T-helper 2 cell treated with Interferon-gamma antibody and Interleukin-4, amounts not matched to agents 5 μg/mL and 100 μg/mL, for 36 hours (primary cell): ENCODE measurements around the gene FNDC3B.

ENCODE experiments used
- DNase-seq: peaks from one replicate; pipeline ENCODE4 v3.0.0; 2021; ENCODE audit warnings: low spot score
- H3K27ac Mint-ChIP-seq: one replicate; pipeline ENCODE4 v1.8.0; 2021; ENCODE audit warnings: mild to moderate bottlenecking, mixed read lengths
- H3K27me3 Mint-ChIP-seq: one replicate; pipeline ENCODE4 v1.8.0; 2021; ENCODE audit warnings: low read depth, mixed read lengths
- H3K36me3 Mint-ChIP-seq: one replicate; pipeline ENCODE4 v1.8.0; 2021; ENCODE audit warnings: low read depth, mixed read lengths
- H3K4me1 Mint-ChIP-seq: one replicate; pipeline ENCODE4 v1.8.0; 2021; ENCODE audit warnings: low read depth, mixed read lengths
- H3K4me3 Mint-ChIP-seq: one replicate; pipeline ENCODE4 v1.8.0; 2022; ENCODE audit warnings: mild to moderate bottlenecking, moderate library complexity, mixed read lengths
- H3K9me3 Mint-ChIP-seq: one replicate; pipeline ENCODE4 v1.8.0; 2021; ENCODE audit warnings: mixed read lengths

The FNDC3B gene

DNA sequence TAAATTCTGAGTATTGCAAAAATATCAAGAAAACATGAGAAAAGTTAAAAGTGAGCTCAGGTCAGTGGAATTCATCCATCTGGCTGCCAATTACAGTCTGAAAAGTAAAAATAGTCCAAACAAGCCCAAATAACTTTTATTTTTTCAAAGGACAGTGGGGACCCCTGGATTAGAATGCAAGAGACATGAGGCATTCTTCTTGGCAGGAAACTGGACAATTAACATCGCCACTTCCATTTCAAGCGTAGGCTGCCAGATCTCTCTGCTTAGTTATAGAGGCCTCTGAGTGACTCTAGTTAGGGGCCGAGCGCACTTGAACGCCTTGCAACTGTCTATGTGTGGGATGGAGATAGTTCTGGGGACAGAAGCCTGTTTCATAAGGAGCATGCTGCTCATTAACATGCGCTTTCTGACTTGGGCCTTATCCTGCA is 219.7 kb downstream of the FNDC3B start:
- Mint-ChIP-seq H3K9me3 (no peaks in the 10 kb centered on the region), H3K4me1 (peaks cover 21% of the 10 kb centered on the region), H3K36me3 (peaks cover 6% of the 10 kb centered on the region), H3K27me3 (no peaks in the 10 kb centered on the region), H3K27ac (no peak overlapping the region), H3K4me3 (no peak overlapping the region)
- DNase-seq: no peak

DNA sequence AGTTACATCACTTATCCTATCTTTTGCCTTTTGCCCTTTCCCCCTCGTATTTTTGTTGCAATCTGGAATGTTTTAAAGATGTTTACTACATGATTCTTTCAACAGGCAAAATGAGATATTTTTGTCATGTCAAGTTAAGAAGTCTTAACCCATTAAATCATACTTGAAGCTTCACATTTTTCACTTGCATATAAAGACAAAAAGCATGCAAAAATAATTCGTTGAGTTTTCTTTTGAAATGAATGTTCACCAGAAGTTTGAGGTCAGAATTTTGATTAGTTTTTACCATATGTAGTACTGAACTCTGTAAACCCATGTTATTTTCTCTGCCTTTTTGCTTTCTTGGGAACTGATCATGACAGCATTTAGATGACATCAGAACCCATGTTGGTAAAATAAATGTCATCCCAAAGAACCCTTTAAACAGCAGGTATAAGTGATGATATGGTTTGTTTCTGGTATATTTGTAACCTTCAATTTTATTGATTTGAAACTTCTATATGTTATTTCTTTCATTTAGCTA is 220.4 kb downstream of the FNDC3B start:
- Mint-ChIP-seq H3K4me1 (peaks cover 21% of the 10 kb centered on the region), H3K36me3 (peaks cover 6% of the 10 kb centered on the region), H3K27ac (no peak overlapping the region), H3K9me3 (no peaks in the 10 kb centered on the region), H3K4me3 (no peak overlapping the region), H3K27me3 (no peaks in the 10 kb centered on the region)
- DNase-seq: no peak

DNA sequence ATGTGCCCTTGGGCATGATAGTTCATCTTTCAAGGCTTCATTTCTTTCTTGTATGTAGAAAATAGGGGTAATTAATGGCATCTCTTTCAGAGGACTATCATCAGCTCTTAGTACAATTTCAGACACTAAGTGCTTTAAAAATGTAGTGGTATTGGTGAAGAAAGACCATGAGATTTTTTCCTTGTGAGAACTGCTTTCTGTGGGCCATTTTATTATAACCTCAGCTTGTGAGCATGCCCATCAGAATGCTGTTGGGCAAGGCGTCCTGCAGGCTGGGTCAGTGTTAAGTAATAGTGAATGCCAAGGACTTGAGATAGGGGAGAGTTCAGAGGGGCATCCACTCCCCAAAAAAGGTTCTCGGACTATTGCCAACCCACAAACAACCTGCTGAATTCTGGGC is 221.0 kb downstream of the FNDC3B start:
- no peaks in the 10 kb centered on the region for H3K27me3 Mint-ChIP-seq
- H3K4me1 Mint-ChIP-seq: peaks cover 21% of the 10 kb centered on the region
- no peak overlapping the region for H3K27ac Mint-ChIP-seq
- no peak for DNase-seq
- H3K9me3 Mint-ChIP-seq: no peaks in the 10 kb centered on the region
- H3K4me3 Mint-ChIP-seq: no peak overlapping the region
- peaks cover 8% of the 10 kb centered on the region for H3K36me3 Mint-ChIP-seq

DNA sequence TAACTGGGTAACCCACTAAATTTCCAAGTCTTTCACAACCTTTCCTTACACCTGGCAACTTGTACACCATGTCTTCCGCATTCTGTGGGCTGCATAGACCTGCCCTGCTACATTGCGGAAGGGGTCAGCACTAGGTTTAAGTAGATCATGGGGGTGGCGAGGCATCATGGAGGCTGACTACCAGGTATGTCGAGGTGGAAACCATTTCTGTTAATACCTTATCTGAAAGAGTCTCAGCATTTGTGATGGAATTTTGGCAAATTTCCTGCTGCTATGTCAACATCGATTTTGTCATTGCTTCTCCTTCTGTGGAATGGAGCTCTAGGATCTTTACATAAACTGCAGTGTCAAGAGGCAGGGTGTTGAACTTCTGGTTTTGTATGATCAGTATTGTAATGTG is 221.7 kb downstream of the FNDC3B start:
- Mint-ChIP-seq H3K9me3 (no peaks in the 10 kb centered on the region), H3K27me3 (no peaks in the 10 kb centered on the region), H3K4me3 (no peak overlapping the region), H3K4me1 (peaks cover 21% of the 10 kb centered on the region), H3K36me3 (peaks cover 8% of the 10 kb centered on the region), H3K27ac (no peak overlapping the region)
- no peak for DNase-seq

DNA sequence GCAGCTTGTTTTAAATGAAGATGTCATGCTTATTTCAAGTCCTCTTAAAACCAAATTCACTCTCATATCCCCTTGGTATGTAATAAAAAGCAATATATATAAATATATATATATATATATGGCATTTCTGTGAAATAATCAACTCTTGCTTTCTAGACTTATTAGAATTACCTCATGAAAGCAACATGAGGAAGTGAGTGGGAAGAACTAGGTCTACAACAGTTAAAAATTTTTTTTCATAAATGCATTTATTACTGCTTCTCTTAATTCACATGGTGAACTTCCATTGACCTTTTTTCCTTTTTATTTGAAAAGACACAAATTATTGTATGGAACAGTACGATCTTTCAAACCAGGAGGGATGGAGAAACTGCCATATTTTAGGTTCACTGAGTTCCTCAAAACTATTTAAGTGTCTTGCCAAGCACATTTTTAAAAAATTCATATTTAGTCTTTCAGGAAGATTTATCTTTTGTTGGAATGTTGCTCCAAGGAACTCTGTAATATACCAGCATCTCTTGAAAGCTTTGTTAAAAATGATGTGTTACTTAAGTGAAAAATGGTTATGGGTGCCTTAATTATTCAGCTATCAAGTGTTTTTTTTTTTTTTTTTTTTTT is 223.7 kb downstream of the FNDC3B start:
- Mint-ChIP-seq H3K27me3 (no peaks in the 10 kb centered on the region), H3K4me3 (no peak overlapping the region), H3K27ac (no peak overlapping the region), H3K9me3 (no peaks in the 10 kb centered on the region), H3K4me1 (peaks cover 20% of the 10 kb centered on the region), H3K36me3 (peaks cover 11% of the 10 kb centered on the region)
- DNase-seq: no peak

DNA sequence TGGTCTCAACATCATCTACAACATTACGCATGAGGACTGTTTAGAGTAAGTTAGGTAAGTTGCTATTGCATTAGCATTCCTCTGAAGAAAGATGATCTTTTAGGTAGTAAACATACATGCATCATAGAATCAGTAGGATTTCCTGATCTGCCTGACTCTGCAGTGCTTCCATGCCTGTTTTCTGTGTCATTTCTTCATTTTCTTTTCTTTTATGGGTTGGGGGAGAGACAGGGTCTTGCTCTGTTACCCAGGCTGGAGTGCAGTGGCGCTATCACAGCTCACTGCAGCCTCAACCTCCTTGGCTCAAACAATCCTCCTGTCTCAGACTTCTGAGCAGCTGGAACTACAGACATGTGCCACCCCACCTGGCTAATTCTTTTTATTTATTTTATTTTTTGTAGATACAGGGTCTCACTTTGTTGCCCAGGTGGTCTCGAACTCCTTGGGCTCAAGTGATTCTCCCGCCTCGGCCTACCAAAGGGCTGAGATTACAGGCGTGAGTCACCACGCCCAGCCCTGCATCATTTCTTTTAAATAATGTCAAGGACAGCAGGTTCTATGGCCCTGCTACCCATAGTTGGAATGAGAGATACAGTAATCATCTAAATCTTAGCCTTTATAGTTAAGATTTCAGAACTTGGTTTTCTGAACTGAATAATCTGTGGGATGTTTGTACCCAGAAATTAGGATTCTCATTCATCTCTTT is 224.6 kb downstream of the FNDC3B start:
- peaks cover 11% of the 10 kb centered on the region for H3K36me3 Mint-ChIP-seq
- H3K4me3 Mint-ChIP-seq: no peak overlapping the region
- H3K4me1 Mint-ChIP-seq: peaks cover 17% of the 10 kb centered on the region
- DNase-seq: no peak
- H3K27me3 Mint-ChIP-seq: no peaks in the 10 kb centered on the region
- no peak overlapping the region for H3K27ac Mint-ChIP-seq
- no peaks in the 10 kb centered on the region for H3K9me3 Mint-ChIP-seq

DNA sequence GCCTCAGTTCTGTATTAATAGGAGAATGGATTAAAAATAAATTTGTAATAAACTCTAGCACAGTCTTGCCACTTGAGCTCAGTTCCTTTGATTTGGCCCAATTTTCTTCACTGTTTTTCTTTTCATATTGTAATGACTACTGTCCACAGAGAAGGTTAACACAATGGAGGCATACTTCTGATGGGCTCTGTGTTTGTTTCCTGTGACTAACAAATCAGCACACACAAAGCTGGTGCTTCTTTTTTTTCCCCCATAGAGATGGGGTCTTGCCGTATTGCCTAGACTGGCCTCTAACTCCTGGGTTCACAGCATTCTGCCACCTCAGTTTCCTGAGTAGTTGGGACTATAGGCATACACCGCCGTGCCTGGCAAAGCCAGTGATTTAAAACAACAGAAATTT is 226.7 kb downstream of the FNDC3B start:
- H3K27ac Mint-ChIP-seq: no peak overlapping the region
- peaks cover 13% of the 10 kb centered on the region for H3K36me3 Mint-ChIP-seq
- no peaks in the 10 kb centered on the region for H3K27me3 Mint-ChIP-seq
- H3K9me3 Mint-ChIP-seq: no peaks in the 10 kb centered on the region
- H3K4me1 Mint-ChIP-seq: no peaks in the 10 kb centered on the region
- no peak overlapping the region for H3K4me3 Mint-ChIP-seq
- DNase-seq: no peak

DNA sequence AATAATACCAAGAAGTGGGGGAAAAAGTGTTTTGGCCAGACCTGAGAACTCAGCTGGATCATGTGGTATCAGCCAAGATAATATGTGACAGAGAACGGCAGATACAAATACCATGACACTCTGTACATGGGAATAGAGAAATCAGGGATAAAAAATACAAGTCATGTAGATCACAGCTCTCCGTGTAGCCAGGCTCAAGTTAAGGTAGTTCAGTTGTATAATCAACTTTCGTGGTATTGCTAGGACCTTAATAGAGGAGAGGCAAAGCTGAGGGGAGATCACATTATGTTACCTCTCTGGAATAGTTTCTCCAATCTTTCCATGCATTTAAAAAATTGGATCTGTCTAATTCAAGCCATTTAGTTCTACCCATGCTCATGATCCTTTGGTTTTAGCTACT is 229.0 kb downstream of the FNDC3B start:
- DNase-seq: no peak
- H3K27ac Mint-ChIP-seq: no peak overlapping the region
- no peaks in the 10 kb centered on the region for H3K27me3 Mint-ChIP-seq
- H3K9me3 Mint-ChIP-seq: no peaks in the 10 kb centered on the region
- H3K4me3 Mint-ChIP-seq: no peak overlapping the region
- no peaks in the 10 kb centered on the region for H3K4me1 Mint-ChIP-seq
- peaks cover 9% of the 10 kb centered on the region for H3K36me3 Mint-ChIP-seq

DNA sequence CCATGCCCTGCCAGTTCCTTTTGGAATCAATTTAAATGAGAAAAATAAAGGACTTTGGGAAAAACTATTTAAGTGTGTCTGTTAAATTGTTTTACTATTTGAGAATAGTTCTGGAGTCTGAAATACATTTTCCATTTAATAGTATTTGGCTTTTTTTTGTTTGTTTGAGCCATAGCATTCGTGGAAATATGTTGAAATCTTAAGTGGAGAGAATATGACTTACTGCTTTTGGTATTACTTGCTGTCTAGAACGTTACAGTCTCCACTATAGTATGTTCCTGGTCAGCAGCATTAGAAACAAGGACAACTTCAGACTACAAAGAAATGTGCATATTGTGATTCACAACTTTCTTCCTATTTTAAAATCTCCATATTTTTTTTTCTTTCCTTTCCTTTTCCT is 229.5 kb downstream of the FNDC3B start:
- peaks cover 9% of the 10 kb centered on the region for H3K36me3 Mint-ChIP-seq
- no peaks in the 10 kb centered on the region for H3K27me3 Mint-ChIP-seq
- H3K9me3 Mint-ChIP-seq: no peaks in the 10 kb centered on the region

DNA sequence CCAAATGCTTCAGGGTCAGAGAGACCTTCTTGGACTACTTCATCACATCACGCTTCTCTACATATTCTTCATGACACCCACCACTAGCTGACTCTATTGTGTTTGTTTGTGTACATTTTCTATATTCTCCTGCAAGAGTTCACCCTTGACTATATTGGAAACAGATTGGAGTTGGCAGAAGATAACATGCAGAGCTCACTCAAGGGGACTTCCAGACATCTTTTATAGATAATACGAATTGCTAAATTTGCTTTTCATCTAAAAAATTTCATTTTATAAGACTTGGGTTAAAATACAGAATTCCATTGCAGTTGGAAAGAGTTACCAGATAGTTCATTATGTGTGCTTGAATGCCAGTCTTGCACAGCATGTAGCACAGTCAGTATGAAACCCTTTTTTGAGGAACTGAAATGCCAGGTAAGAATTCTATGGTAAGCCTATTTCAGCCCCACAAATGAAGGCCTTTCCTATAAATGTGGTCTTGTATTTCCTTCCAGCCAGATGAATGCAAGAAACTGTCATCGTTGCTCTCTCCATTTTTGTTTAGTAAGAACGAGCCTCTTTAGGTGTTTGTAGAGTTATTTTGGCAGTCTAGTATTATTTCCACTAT is 231.3 kb downstream of the FNDC3B start:
- Mint-ChIP-seq H3K4me3 (no peak overlapping the region), H3K36me3 (peaks cover 7% of the 10 kb centered on the region), H3K27ac (no peak overlapping the region), H3K4me1 (no peaks in the 10 kb centered on the region), H3K9me3 (no peaks in the 10 kb centered on the region), H3K27me3 (no peaks in the 10 kb centered on the region)
- no peak for DNase-seq

More for the DNA sequence above, 229.5 kb downstream of the FNDC3B start:
- DNase-seq: no peak
- Mint-ChIP-seq H3K4me1 (no peaks in the 10 kb centered on the region), H3K27ac (no peak overlapping the region), H3K4me3 (no peak overlapping the region)

DNA sequence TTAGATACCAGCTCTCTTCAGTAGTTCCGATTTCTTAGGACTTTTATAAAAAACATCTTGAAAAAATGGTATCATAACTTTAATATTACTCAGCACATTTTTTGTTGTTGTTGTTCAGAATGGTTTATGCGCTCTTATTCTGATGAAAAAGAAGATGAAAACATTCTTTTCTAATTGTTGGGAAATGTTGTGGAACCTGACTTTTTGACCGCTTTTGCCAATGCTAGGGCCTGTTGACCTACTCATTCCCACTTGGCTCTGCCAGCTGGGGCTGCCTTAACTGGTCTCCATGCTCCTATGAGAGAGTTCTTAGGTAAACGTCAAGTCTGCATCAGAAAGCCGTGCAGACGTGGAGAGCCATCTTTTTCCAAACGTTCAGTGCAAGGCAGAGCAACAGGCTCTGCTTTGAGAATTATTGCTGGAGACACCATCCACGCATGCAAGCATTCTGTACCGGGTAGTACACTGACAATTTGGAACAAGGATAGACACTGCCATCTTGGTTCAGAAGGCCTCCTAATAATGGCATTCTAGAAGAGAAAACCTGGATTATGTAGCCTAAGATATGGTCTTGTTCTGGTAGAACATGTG is 232.1 kb downstream of the FNDC3B start:
- no peak overlapping the region for H3K27ac Mint-ChIP-seq
- H3K4me3 Mint-ChIP-seq: no peak overlapping the region
- H3K9me3 Mint-ChIP-seq: no peaks in the 10 kb centered on the region
- no peaks in the 10 kb centered on the region for H3K4me1 Mint-ChIP-seq
- no peak for DNase-seq
- peaks cover 7% of the 10 kb centered on the region for H3K36me3 Mint-ChIP-seq
- no peaks in the 10 kb centered on the region for H3K27me3 Mint-ChIP-seq

DNA sequence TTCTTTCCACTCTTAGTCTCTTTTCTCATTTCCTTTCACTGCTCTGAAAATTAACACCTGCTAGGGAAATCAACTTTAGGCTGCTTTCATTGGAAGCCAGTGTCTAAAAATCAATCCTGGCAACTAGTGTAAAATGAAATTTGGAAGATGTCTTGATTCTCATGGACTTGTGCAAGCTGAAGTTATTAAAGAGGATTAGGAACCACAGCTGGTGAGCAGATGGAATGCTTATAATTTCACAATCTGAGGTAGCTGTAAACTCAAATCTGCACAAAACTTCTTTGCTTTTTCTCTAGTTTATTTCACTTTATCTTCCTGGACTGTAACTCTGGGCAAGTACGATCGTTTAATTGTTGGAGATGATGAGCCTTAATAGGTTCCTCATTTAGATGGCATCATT is 233.3 kb downstream of the FNDC3B start:
- Mint-ChIP-seq H3K9me3 (no peaks in the 10 kb centered on the region), H3K4me1 (no peaks in the 10 kb centered on the region), H3K27ac (no peak overlapping the region), H3K4me3 (no peak overlapping the region), H3K27me3 (no peaks in the 10 kb centered on the region), H3K36me3 (peaks cover 3% of the 10 kb centered on the region)
- no peak for DNase-seq

DNA sequence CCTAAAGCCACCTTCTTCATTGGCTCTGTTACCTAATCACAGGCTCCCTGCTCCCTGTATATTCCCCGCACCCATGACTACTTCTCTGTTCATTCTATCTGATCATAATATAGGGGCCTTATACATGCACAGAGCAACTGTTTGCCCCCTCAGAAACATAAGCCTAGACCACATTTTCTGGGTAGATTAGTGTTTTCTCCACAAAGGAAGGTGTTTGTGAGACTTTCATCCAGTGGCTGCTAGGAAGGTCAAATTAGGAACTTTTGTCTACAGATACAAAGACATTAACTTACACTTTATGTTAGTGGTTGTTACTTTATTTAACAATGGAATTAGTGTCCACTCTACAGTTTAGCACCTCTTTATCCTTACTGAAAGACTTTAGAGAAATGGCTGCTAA is 234.0 kb downstream of the FNDC3B start:
- Mint-ChIP-seq H3K4me3 (no peak overlapping the region), H3K27ac (no peak overlapping the region), H3K36me3 (peaks cover 3% of the 10 kb centered on the region), H3K27me3 (no peaks in the 10 kb centered on the region), H3K4me1 (no peaks in the 10 kb centered on the region), H3K9me3 (no peaks in the 10 kb centered on the region)
- DNase-seq: no peak

DNA sequence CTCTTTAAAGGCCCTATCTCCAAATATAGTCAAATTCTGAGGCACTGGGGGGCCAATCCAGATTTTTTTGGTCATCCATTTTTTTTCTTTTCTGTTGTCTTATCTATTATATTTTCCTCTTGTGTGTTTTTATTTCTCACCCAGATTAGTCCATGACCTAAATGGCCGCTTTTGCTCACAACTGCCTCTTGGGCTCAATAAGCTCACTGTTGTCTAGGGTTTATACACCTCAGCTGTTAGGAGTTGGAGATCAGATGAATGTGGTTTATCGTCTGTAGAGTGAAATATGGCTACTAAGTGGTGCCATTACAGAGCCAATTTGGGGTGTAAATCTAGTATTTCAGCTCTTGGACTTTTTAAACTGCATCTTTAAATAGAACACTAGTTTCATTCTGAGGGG is 235.5 kb downstream of the FNDC3B start:
- Mint-ChIP-seq H3K4me3 (no peak overlapping the region), H3K27ac (no peak overlapping the region), H3K36me3 (peaks cover 3% of the 10 kb centered on the region), H3K27me3 (no peaks in the 10 kb centered on the region), H3K9me3 (no peaks in the 10 kb centered on the region), H3K4me1 (no peaks in the 10 kb centered on the region)
- DNase-seq: no peak
